ENCODE results near the gene PLA2G4F.

DNA sequence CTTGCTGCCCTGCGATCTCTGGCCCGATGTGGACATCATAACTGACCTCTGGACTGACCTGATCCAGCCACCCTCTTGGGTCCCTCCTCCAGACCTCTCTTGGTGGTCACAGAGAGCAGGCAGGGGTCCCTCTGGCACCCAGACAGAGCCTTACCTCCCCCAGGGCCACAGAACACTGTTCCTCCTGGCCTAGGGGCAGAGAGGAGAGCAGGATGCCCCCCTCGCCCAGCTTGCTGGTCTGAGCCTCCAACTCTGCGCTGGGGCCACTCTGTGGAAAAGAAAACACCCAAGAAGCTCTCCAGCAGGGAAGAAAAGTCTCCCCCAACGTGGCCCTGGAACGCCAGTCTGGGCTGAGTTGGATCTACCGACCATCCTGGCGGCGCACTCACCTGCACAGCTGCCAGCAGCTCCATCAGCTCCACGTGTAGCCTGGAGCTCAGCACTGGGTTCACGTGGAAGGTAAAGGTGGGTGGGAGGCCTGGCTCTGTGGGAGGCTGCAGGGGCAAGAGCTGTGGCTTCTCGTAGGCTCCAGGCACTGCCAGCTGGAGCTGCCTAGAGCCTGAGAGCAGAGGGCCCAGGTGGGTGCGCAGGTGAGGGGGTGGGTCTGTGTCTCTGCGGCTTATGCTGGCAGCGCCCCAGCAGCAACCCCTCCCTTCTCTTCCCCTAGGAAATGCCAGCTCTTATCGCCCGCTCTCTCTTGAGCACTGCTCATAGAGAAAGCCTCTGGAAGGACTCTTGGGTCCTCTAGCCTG lies 6.0 kb downstream of the PLA2G4F start:
- TF ChIP-seq POLR2A (IDR thresholded peaks at IDR 0.05; ENCODE audit: low read length) = no peak
- no peak for TF ChIP-seq GATA1 (IDR thresholded peaks at IDR 0.05; ENCODE audit: low read depth, low read length)
